Measurements from ENCODE around the gene NOTUM.

Gene NOTUM

DNA sequence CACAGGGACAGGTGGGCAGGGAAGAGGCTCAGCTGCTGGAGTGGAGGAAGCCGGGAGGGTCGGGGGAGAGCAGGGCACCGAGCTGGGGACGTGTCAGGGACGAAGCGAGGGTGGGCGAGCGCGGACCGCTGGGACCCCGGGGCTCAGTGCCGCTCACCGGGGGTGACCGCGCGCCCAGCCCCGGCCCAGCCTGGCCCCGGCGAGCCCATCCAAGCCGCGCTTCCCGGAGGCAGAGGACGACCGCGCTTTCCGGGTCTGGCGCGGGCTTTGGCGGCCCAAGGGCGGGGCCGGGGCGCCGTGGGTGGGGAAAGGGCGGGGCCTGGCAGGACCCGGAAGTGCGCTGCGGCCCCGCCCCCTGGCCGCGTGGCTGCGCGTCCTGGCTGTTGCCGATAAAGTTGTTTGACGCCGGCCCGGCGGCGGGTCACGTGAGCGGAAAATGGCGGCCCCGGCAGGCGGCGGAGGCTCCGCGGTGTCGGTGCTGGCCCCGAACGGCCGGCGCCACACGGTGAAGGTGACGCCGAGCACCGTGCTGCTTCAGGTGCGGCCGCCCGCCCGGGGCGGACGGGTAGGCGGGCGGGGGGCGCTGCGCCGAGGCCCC is 16.3 kb upstream of the NOTUM start, which contains the start of gene ASPSCR1:
Gene ASPSCR1 (plus strand): TSS at position 419 of the 598 bp plus-strand sequence. CDS start 18 bp downstream, at position 437.
- DNase-seq (ENCODE audit: low read depth): peak; percentile 76

DNA sequence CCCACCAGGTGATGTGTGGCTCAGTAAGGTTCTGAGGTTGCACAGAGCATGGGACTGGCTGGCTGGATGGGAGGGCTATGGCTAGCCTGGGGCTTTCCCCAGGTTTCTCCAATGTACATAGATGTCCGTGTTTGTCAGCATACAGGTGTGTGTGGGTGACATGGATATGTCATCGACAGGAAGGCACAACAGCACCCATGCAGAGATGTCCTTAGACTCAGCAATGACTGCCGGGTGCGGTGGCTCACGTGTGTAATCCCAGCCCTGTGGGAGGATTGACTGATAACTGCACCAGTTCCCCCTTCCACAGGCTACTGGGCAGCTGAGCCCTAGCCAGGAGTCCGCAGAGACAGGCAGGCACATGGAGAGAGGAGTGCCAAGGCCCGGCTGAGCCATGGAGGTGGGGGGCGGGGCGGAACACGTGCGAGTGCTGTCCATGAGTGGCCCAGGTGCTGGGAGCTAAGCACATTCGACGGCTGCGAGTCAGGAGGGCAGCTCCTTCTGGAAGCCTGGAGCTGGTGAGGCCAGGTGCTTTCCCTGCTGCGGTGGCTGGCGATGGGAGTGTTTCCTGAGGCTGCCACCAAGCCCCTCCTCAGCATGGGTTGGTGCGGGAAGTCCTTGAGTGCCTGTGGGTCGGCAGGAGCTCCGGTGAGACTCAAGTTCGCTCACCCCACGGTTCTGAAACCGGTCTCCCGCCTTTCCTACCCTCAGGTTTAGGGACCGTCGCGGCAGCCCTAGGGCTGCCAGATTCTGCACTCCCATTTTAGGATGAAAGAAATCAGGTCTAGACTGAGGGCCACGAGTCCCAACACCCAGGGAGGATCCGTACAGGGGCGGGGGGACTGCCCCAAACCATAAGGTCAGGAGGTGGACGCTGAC is 15.6 kb upstream of the NOTUM start:
- no peak for DNase-seq (ENCODE audit: low read depth)

DNA sequence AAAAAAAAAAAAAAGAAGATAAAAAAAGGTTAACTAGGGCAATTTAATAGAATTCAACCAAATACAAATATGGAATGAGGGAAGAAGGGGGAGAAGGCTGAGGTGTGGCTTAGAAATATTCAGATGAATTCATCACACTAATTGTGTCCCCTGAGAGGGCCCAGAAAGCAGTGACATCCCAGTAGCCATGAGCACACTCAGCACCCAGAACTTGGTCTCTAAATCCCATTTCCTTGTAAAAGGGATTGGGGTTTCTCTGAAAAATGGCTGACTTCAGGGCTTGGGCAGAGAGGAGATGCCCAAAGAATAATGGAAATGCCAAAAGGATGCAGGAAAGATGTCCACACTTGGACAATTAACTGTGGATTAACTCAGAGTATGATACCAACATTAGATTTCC is 12.4 kb upstream of the NOTUM start:
- no peak for DNase-seq (ENCODE audit: low read depth)

DNA sequence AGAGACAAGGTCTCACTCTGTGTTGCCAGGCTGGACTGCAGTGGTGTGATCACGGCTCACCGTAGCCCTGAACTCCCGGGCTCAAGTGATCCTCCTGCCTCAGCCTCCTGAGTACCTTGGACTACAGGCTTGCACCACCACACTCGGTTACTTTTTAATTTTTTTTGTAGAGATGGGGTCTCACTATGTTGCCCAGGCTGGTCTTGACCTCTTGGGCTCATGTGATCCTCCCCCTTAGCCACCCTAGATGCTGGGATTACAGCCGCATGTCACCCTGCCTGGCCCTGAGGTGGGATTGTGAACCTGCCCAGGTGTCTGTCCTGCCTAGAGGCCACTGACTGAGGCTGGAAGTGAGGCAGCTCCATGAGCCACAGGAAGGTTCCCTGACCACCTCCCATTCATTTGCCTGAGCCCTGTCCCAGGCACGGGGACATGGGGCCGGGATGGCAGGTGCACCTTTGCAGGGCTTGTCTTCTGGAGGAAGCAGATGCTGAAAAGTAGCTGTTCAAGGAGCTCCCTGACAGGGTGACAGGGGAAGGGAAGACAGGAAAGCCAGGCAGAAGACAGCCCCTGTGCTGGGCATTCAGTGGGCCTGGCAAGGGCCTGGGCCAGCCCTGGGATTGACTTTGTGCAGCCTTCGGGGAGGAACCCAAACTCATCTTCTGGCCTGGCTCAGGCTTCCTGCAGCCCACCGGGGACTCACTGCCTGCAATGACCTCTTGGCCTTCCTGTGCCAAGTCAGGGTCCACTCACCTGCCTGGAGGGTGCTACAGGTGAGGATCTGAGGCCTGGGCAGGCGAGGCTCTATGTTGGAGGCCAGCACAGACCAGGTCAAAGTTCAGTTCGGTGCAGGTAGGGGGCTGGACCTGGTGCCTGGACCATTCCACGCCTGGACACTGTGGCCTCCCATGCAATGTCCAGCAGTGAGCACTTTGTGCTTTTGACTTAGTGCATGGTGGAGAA is 8.1 kb upstream of the NOTUM start:
- DNase-seq (ENCODE audit: low read depth): no peak

DNA sequence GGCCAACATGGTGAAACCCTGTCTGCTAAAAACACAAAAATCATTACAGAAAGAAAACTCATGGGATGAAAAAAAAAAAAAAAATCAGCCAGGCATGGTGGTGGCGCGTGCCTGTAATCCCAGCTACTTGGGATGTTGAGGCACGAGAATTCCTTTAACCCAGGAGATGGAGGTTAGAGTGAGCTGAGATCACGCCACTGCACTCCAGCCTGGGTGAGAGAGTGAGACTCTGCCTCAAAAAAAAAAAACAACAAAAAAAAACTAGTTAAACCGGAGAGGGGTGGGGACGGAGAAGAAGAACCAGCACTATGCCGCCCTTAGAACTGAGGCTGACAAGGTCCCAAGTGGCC is 7.4 kb upstream of the NOTUM start:
- DNase-seq (ENCODE audit: low read depth): no peak

DNA sequence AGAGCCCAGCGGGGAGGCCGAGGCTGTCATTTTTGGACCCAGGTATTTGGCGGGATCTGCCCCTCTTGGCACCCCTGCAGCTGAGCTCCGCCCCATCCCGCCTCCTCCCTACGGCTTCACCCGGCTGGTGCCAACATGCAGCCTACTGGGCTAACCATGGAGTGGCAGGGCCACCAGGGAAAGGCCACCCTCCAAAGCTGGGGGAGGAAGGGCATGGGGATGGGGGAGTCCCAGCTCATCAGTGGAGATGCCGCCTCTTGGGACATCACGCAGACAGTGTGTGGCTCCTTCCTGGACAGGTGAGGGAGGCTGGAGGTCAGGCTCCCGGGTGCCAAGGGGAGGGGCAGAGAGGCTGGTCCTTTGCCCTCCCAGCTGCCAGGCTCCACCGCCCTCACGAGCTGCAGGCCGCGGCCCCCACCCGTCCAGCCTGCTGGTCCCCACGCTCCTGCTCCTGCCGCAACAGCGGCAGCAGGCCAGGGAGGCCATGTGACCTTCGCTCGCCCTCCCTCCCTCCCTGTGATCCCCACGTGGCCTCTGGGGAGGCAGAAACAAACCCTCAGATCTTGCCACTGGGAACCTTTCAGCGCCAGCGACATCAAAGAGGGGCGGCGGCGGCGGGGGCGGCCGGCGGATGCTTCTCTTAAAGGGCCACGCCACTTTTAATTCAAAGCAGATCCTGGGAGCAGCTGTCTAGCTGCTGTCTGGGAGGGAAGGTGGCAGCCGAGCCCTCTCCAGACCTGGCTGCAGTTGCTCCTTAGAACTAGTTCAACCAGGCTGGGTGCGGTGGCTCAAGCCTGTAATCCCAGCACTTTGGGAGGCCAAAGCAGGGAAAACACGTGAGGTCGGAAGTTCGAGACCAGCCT is 6.8 kb upstream of the NOTUM start:
- DNase-seq (ENCODE audit: low read depth): peak; percentile 40

DNA sequence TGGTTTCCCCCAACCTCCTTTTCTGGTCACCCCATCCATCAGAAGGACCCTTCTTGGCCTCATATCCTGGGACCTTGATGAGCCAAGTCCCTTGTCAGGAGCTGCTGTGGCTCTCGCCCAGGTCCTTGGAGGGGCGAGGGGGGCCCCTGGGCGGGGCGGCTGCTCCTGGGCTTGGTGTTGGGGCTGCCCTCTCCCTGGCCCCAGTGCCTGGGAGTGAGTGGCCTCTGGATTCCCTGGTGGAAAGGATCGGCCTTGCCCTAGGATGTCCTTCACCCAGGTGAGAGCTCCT is 6.2 kb upstream of the NOTUM start:
- no peak for DNase-seq (ENCODE audit: low read depth)

DNA sequence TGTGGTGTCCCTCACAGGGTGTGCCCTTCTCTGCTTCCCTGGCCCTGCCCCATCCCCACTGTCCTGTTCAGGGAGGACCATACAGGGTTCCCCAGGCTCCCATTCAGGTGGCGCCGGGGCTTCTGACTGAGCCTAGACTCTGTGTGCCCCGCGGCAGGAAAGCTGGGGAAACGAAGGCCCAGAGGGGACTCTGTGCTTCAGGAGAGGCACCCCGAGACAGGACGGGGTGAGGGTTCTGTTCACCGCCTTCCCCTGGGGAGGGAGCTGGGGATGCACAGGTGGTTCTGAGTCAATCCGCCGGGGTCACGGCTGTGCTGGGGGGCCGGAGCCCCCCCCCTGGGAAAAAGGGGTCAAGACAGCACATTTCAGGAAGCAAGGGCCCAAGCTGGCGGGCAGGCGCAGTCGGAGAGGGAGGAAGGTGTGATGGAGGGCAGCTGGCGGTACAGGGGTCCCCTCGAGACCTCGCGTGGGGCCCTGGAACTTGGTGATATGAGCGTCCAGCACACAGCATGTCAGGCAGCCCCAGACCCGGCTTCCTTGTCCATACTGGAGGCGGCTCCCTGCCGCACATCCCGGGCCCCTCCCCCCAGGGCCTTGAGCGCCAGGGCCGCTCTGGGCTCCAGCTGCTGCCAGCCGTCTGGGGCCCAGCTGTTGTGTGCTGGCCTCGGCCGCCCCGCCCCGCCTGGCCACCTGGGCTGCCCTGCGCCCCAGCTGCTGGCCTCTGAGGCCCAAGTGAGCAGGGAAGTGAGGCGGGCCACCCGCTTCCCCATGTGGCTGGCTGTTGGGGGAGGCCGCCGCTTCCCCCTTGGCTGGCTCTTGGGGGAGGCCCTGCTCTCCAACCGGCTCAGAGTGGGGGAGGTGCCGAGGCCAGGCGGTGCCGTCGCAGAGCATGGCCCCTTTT is 5.6 kb upstream of the NOTUM start:
- DNase-seq (ENCODE audit: low read depth): no peak

DNA sequence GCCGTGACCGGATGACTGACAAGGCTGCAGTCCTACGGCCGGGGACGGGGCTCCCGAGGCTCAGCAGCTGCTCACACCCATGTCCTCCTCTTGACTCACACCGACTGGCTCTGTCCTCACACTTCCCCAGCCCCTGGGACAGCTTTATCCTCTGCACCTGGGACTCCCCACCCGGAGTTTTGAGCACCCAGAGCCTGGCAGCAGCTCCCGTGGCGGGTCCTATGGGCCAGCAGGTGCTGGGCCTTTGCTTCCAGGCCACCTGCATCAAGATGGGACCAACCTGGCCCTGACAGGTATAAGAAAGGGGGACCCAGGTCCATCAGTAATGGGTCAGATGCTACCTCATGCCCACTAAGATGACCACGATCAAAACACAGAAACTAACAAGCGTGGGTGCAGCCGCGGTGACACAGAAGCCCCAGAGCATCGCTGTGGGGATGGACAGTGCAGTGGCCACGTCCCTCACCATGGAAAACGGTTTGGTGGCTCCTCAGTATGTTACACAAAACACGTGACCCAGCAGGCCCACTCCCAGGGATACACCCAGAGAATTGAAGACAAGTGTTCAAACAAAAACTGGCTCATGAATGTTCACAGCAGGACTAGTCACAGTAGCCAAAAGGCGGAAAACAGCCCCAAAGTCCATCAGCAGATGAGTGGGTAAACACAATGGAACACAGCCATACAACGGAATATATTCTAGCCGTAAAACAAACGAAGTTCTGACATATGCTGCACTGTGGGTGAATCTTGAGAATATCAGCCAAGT is 3.3 kb upstream of the NOTUM start:
- DNase-seq (ENCODE audit: low read depth): no peak

DNA sequence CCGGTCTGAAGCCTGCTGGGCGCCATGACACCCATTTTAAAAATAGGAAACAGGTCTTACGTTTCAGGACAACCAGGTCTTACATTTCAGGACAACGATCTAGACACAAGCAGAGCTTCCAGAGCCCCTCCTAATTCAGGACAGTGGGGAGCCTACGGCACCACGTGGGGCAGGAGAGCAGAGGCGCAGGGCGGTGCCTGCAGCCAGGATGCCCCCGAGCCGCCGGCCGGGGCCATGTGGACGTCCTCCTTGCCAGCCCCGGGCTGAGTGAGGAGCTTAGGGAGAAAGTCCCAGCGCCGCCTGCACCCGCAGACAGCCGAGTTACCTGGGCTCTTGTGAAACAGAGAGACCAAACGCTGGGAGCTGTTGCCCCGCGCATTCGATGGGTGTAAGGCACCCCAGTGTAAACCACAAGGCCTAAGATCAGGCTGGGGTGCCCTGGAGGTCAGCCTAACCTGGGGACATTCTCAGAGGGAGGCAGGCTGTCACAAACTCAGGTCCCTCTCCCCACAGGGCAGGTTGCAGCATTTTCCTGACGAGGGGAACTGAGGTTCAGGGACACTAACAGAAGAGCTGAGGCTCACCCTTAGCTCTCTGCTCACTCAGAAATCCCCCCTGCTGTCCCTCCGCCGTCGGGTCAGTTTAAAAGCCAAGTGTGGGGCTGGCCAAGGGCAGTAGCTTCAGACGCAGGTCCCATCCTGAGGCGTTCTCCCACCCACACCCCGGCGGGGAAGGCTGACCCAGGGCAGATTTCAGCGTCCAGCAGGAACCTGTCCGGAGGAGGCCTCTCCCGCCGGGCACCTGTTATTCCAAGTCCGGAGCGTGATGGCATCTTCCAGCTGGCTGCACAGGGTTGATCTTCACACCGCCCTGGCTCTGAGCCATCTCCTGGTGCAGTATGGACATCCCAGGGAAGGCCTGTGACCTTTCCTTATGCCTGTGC is 1.8 kb upstream of the NOTUM start:
- no peak for DNase-seq (ENCODE audit: low read depth)

DNA sequence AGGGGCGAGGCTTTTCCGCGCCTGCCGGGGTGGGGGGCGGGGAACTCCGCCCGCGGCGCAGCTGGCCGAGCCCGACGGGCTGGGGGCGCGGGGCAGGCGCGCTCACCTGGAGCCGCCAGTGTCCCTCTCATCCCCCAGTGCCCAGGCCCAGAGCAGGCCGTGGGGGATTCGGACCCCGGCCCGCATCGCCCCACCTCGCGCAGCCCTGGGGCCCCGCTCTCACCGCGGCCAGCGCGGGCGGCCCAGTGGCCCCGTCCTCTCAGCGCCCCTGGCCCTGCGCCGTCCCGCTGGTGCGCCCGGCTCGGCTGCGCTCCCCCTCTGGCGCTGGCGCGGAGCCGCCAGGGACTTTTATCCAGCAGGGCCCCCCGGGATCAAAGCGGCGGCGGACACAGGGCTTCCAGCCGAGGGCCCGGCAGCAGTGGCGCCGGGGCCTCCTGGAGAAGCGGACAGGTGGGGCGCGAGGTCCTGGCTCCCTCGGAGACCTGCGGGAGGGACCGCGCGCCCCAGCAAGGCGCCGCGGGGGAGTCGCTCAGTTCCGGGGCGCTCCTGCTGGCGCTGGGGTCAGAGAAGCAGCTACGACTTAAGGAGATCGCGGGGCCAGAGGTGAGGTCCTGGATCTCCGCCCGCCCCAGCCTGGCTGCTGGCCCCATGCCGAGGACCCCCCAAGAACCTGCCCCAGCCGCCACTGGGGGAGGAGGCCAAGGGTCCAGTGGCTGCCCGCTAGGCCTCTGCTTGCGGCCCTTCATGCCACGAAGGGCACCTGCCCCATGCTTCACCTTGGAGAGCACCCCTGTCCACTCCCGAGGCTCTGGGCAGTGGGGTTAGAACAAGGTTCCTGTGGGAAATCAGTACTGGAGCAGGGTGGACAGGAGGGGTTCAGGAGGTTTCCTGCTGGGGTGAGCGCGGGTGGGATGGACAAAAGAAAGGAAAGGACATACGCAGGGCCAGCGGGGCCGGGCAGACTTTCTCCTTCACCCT is 823 bp upstream of the NOTUM start:
- DNase-seq (ENCODE audit: low read depth): no peak

DNA sequence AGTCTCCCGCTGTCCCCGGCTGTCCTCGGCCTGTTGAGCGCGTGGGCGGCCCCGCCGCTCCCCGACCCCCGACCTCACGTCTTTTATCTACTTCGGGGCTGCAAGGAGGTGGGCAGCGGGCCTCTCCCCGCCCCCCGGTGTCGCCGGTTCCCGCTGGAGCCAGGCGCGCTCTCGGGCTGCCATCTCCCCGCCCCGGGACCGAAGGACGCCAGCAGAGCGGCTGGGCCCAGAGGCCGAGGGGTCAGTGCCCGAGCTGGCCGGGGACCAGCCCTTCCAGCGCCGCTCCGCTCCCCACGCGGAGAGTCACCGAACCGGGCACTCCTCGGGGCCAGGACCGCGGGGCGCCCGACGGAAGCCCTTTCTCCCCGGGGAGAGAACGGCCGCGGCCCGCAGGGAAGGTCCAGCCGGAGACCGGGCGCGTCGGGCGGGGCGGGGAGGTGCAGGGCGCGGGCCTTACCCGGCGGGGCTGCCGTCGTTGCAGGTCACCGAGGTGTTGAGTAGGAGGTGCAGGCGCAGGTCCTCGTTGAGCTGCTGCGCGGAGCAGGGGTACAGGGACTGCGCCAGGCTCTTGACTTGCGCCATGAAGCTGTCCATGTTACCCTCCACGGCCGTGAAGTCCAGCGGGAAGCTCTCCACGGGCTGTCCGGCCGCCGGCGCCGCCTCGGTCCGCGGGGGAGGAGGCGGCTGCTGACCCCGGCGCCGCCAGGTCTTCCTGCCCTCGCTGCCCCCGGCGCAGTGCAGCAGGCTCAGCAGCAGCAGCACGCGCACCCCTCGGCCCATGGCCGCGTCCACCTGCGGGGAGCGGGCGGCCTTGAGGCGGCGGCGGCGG is 643 bp downstream of the NOTUM start:
- DNase-seq (ENCODE audit: low read depth): no peak

DNA sequence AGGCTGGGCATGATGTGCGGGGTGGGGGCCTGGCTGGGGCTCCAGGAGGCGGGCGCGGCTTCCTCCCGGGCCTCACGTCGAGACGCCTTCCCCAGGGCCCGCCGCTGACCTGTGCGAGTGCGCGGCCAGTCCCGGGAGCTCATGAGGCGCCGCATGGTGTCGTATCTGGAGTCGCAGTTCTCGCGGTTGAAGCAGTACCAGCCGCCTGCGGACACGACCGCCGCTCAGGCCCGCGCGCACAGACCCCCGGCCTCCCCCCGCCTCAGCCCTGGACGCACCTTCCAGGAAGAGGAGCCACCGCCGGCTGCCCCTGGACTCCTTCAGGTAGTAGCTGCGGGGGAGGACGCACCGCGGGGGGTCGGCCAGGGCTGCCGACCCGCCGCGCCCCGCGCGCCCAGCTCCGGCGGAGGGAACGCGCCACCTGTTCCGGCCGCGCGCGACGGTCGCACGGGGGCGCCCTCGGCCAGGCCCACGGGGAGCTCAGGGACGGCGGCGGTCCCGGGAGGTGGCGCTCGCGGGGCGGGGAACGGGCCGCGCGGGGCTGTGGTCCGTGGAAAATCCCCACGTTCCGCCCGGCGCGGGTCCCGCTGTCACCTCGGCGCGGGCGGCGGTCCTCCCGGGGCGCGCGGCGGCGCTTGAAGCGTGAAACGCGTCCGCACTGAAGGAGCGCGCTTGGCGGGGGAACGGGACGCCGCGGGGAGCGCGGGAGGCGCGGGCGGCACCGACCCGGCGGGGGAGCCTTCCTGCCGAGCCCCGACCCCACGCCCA is 1.4 kb downstream of the NOTUM start:
- DNase-seq (ENCODE audit: low read depth): no peak

DNA sequence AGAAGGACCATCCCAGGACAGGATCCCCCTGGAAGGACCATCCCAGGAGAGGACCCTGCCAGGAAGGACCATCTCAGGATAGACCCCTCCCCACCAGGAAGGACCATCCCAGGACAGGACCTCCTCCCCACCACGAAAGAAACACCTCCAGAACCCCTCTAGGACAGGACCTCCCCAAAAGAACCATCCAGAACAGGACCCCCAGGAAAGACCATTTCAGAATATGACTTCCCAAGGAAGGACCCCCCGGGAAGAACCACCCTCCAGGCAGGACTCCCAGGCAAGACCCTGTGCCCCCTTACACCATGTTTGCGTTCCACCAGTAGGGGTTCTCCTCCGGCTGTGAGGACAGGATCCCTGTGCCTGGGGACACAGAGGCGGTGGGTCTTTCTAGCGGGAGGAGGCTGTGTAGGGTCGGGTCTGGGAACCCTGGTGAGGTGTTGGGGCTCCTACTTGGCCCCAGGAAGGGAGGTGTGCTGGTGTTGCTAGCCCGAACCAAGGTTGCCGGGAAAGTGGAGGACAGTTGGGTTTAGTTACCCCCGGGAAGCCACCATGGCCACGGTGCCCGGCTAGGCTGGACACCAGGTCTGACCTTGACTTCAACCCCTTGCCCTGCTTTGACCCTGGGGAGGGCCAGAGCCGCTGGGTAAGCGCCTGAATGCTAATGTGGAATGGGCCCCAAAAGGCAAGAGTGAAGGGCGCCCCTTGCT is 2.2 kb downstream of the NOTUM start:
- no peak for DNase-seq (ENCODE audit: low read depth)
